GM21717 (cell line): Measurements from ENCODE around the gene FCHSD2.
"Not testable (repeated sequence)": the region's sequence is repeated elsewhere in the genome, so short reads cannot be mapped to it uniquely, and the experiment has no call there.

Experiments
- ATAC-seq: cut with Tn5 transposase; IDR thresholded peaks from one replicate; pipeline ENCODE4 v1.9.1; 2021; ENCODE audit warnings: mild to moderate bottlenecking, moderate library complexity; ENCODE audit not compliant: unreplicated experiment

The FCHSD2 gene

GRCh38 chr11:73152086-73152853 lies 10.2 kb upstream of the FCHSD2 start:
- ATAC-seq, result no peak

GRCh38 chr11:73151416-73151815 lies 9.3 kb upstream of the FCHSD2 start:
- ATAC-seq, result no peak

- no peak for ATAC-seq
These were observed 7.0 kb upstream of the FCHSD2 start for GRCh38 chr11:73149105-73149504.

- no peak for ATAC-seq
These were observed 5.9 kb upstream of the FCHSD2 start for GRCh38 chr11:73147771-73148681.

GRCh38 chr11:73145986-73146575 lies 4.0 kb upstream of the FCHSD2 start:
- ATAC-seq, result no peak

- ATAC-seq, result no peak
These were observed 1.2 kb upstream of the FCHSD2 start for GRCh38 chr11:73143126-73143838.

- ATAC-seq, result peak; percentile 27
These were observed 600 bp downstream of the FCHSD2 start for GRCh38 chr11:73141309-73142127.

- no peak for ATAC-seq
These were observed 1.1 kb downstream of the FCHSD2 start for GRCh38 chr11:73141031-73141308.

GRCh38 chr11:73140213-73141030 lies 1.7 kb downstream of the FCHSD2 start:
- no peak for ATAC-seq

- no peak for ATAC-seq
These were observed 2.5 kb downstream of the FCHSD2 start for GRCh38 chr11:73139476-73140198.

- no peak for ATAC-seq
These were observed 4.2 kb downstream of the FCHSD2 start for GRCh38 chr11:73137944-73138274.

- no peak for ATAC-seq
These were observed 4.7 kb downstream of the FCHSD2 start for GRCh38 chr11:73137262-73137943.

GRCh38 chr11:73136722-73137121 lies 5.4 kb downstream of the FCHSD2 start:
- not testable (repeated sequence) for ATAC-seq

GRCh38 chr11:73135346-73136284 lies 6.5 kb downstream of the FCHSD2 start:
- ATAC-seq, result no peak

GRCh38 chr11:73132349-73132748 lies 9.8 kb downstream of the FCHSD2 start:
- not testable (repeated sequence) for ATAC-seq

- no peak for ATAC-seq
These were observed 11.9 kb downstream of the FCHSD2 start for GRCh38 chr11:73130181-73130580.

GRCh38 chr11:73129198-73129597 lies 12.9 kb downstream of the FCHSD2 start:
- ATAC-seq, result no peak
